NCI-H526 treated with DMSO at 0.1 percent for 48 hours (cell line): ENCODE data around the gene RND1.
"Not testable (repeated sequence)": the region's sequence is repeated elsewhere in the genome, so short reads cannot be mapped to it uniquely, and the experiment has no call there.

Source experiments
- DNase-seq: peaks from one replicate; lab custom pipeline; 2025; lab: John Stamatoyannopoulos, UW

Gene RND1

GRCh38 chr12:48865281-48866051 is at the start of gene RND1:
TSS of gene RND1 (minus strand) at chr12:48865870. CDS start at chr12:48865767, 103 bp downstream.
- DNase-seq: peak; percentile 89

- no peak for DNase-seq
Observed at GRCh38 chr12:48910196-48910595, 44.5 kb upstream of the RND1 start.

- DNase-seq: not testable (repeated sequence)
Observed at GRCh38 chr12:48909698-48910097, 44.0 kb upstream of the RND1 start.

GRCh38 chr12:48907245-48907644 is 41.6 kb upstream of the RND1 start:
- DNase-seq: no peak

GRCh38 chr12:48903982-48904411 is 38.3 kb upstream of the RND1 start:
- DNase-seq: peak; percentile 68

- no peak for DNase-seq
Observed at GRCh38 chr12:48903363-48903981, 37.8 kb upstream of the RND1 start.

- DNase-seq: no peak
Observed at GRCh38 chr12:48901278-48901677, 35.6 kb upstream of the RND1 start.

- DNase-seq: no peak
Observed at GRCh38 chr12:48899651-48900050, 34.0 kb upstream of the RND1 start.

GRCh38 chr12:48894271-48894670 is 28.6 kb upstream of the RND1 start:
- DNase-seq: no peak

- DNase-seq: peak; percentile 38
Observed at GRCh38 chr12:48890657-48891418, 25.2 kb upstream of the RND1 start.

- no peak for DNase-seq
Observed at GRCh38 chr12:48889679-48890078, 24.0 kb upstream of the RND1 start.

GRCh38 chr12:48883305-48884161 is 17.9 kb upstream of the RND1 start:
- DNase-seq: no peak

GRCh38 chr12:48882972-48883304 is 17.3 kb upstream of the RND1 start:
- no peak for DNase-seq

GRCh38 chr12:48882315-48882687 is 16.6 kb upstream of the RND1 start:
- no peak for DNase-seq

- no peak for DNase-seq
Observed at GRCh38 chr12:48881686-48882314, 16.1 kb upstream of the RND1 start.

- DNase-seq: no peak
Observed at GRCh38 chr12:48880647-48881046, 15.0 kb upstream of the RND1 start.

GRCh38 chr12:48878548-48878947 is 12.9 kb upstream of the RND1 start:
- no peak for DNase-seq

GRCh38 chr12:48875944-48876515 is 10.4 kb upstream of the RND1 start:
- no peak for DNase-seq

GRCh38 chr12:48873534-48873933 is 7.9 kb upstream of the RND1 start:
- DNase-seq: not testable (repeated sequence)

GRCh38 chr12:48873096-48873495 is 7.4 kb upstream of the RND1 start:
- DNase-seq: no peak

GRCh38 chr12:48869191-48869590 is 3.5 kb upstream of the RND1 start:
- no peak for DNase-seq
